B cell (primary cell): Measurements from ENCODE around the gene MS4A2.

Experiments
- EZH2 ChIP-seq: IDR thresholded peaks from 2 replicates; pipeline ENCODE4 v1.6.1; 2012; ENCODE audit warnings: borderline replicate concordance, low read depth, mild to moderate bottlenecking, moderate library complexity, low read length; ENCODE audit not compliant: insufficient read depth, poor library complexity, severe bottlenecking
- TF ChIP-seq, protein P1 (sequence below): fragments of 200-600 bp; IDR thresholded peaks from one replicate; pipeline ENCODE4 v1.8.0; 2022; ENCODE audit warnings: antibody characterized with exemption, mild to moderate bottlenecking

DNA sequence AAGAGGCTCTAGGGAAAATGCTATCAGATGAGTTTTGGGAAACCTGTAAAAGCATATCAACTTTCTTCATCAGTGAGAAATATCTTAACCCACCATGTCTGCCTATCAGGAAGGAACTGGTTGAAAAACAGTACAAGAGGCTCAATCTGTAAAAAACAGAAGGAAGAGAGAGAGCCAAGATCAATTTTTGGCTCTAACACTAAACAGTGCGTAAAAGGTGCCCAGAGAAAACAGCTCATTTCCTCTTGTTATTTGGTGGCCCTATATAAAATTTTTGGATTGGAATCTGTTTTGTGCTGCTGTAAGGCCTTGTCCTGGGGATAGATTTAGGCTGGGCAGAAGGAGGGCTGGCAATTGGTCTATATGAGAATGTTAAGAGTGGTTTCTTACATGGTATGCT, 12.1 kb downstream of the MS4A2 start:
- TF ChIP-seq, protein P1, sequence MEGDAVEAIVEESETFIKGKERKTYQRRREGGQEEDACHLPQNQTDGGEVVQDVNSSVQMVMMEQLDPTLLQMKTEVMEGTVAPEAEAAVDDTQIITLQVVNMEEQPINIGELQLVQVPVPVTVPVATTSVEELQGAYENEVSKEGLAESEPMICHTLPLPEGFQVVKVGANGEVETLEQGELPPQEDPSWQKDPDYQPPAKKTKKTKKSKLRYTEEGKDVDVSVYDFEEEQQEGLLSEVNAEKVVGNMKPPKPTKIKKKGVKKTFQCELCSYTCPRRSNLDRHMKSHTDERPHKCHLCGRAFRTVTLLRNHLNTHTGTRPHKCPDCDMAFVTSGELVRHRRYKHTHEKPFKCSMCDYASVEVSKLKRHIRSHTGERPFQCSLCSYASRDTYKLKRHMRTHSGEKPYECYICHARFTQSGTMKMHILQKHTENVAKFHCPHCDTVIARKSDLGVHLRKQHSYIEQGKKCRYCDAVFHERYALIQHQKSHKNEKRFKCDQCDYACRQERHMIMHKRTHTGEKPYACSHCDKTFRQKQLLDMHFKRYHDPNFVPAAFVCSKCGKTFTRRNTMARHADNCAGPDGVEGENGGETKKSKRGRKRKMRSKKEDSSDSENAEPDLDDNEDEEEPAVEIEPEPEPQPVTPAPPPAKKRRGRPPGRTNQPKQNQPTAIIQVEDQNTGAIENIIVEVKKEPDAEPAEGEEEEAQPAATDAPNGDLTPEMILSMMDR = no peak
- TF ChIP-seq EZH2 = no peak
